A673 (cell line): ENCODE measurements around the gene TECPR1. TPM values are rescaled to one million over a fixed set of nuclear protein-coding genes. Genes with fewer than 3 reads are reported as not detected.

ENCODE experiments used
- BruUV-seq: library from RNA; stranded (reverse); fragments of 400-500 nt; replicated peaks from 2 replicates; lab custom pipeline; 2021; lab: Mats Ljungman, UMichigan
- CTCF ChIA-PET: fragments of 300-600 bp; sonication (Branson Sonifier 250); formaldehyde crosslinking; loops from one replicate; lab custom pipeline; 2022; ENCODE audit warnings: antibody characterized with exemption; lab: Charles Lee
- POLR2A ChIA-PET: fragments of 300-600 bp; sonication (Branson Sonifier 250); formaldehyde crosslinking; loops from one replicate; lab custom pipeline; 2022; ENCODE audit warnings: antibody characterized with exemption; ENCODE audit not compliant: low non-redundant PET; lab: Charles Lee
- DNase-seq: peaks from one replicate; pipeline ENCODE4 v3.0.0-alpha.2; 2015; ENCODE audit warnings: low spot score
- H3K27ac ChIP-seq: fragments of 200-600 bp; sonication (generic); 2 replicates; pipeline ENCODE4 v1.5.1; 2016; ENCODE audit warnings: mixed run types, low read depth, mild to moderate bottlenecking, mixed read lengths, antibody characterized with exemption, low read length; ENCODE audit not compliant: poor library complexity, severe bottlenecking
- H3K27me3 ChIP-seq: fragments of 200-600 bp; sonication (generic); replicated peaks from 2 replicates; pipeline ENCODE4 v1.6.1; 2017; ENCODE audit warnings: mixed run types, low read depth, mild to moderate bottlenecking, mixed read lengths, antibody characterized with exemption, low read length; ENCODE audit not compliant: insufficient read depth, poor library complexity
- H3K36me3 ChIP-seq: fragments of 200-600 bp; sonication (generic); 2 replicates; pipeline ENCODE4 v1.6.1; 2016; ENCODE audit warnings: mixed run types, mild to moderate bottlenecking, mixed read lengths, antibody characterized with exemption, low read length; ENCODE audit not compliant: insufficient read depth, poor library complexity, severe bottlenecking
- H3K4me1 ChIP-seq: fragments of 200-600 bp; sonication (generic); 2 replicates; pipeline ENCODE4 v1.6.1; 2017; ENCODE audit warnings: mixed run types, mild to moderate bottlenecking, mixed read lengths, antibody characterized with exemption, low read length; ENCODE audit not compliant: insufficient read depth, poor library complexity, severe bottlenecking
- H3K4me3 ChIP-seq: fragments of 200-600 bp; sonication (generic); 2 replicates; pipeline ENCODE4 v1.5.1; 2016; ENCODE audit warnings: low read depth, mixed run types, mild to moderate bottlenecking, mixed read lengths, low read length; ENCODE audit not compliant: poor library complexity, severe bottlenecking
- H3K9me3 ChIP-seq: fragments of 200-600 bp; sonication (generic); 2 replicates; pipeline ENCODE4 v1.6.1; 2016; ENCODE audit warnings: mixed run types, low read depth, mild to moderate bottlenecking, mixed read lengths, antibody characterized with exemption, low read length; ENCODE audit not compliant: poor library complexity, severe bottlenecking
- EZH2 ChIP-seq: fragments of 200-600 bp; sonication (generic); IDR thresholded peaks from 2 replicates; pipeline ENCODE4 v1.6.1; 2017; ENCODE audit warnings: borderline replicate concordance, low read depth, mild to moderate bottlenecking, mixed read lengths, antibody characterized with exemption, low read length; ENCODE audit not compliant: poor library complexity, severe bottlenecking
- intact Hi-C: fragments of 100-400 bp; cut with micrococcal nuclease; formaldehyde crosslinking; loops from one replicate; pipeline ENCODE4 v1.10.0; 2022; ENCODE audit not compliant: unreplicated experiment
- total RNA-seq: library from RNA; stranded (reverse); gene quantifications from 2 replicates; pipeline ENCODE4 v1.2.3, GENCODE V29; 2021
- TF ChIP-seq, protein P1 (sequence below): fragments of 300-800, 200-600 bp; sonication (generic); conservative IDR thresholded peaks from 2 replicates; pipeline ENCODE4 v1.5.1; 2017; ENCODE audit warnings: low read depth, mild to moderate bottlenecking, antibody characterized with exemption, low read length, moderate library complexity, mixed read lengths

The TECPR1 gene
- total RNA-seq, 1 experiment from 2014 or later, result 25.9 TPM

GRCh38 chr7:98186452-98187137 is 65.4 kb downstream of the TECPR1 start:
- no peak overlapping the region for H3K4me3 ChIP-seq
- intact Hi-C loops, result no loop called here
- POLR2A ChIA-PET, result no interaction called here
- no peak overlapping the region for H3K27ac ChIP-seq
- TF ChIP-seq, protein P1, sequence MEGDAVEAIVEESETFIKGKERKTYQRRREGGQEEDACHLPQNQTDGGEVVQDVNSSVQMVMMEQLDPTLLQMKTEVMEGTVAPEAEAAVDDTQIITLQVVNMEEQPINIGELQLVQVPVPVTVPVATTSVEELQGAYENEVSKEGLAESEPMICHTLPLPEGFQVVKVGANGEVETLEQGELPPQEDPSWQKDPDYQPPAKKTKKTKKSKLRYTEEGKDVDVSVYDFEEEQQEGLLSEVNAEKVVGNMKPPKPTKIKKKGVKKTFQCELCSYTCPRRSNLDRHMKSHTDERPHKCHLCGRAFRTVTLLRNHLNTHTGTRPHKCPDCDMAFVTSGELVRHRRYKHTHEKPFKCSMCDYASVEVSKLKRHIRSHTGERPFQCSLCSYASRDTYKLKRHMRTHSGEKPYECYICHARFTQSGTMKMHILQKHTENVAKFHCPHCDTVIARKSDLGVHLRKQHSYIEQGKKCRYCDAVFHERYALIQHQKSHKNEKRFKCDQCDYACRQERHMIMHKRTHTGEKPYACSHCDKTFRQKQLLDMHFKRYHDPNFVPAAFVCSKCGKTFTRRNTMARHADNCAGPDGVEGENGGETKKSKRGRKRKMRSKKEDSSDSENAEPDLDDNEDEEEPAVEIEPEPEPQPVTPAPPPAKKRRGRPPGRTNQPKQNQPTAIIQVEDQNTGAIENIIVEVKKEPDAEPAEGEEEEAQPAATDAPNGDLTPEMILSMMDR, result no peak
- no peak for TF ChIP-seq EZH2
- CTCF ChIA-PET, result no interaction called here
- H3K27me3 ChIP-seq, result no peaks in the 10 kb centered on the region
- H3K9me3 ChIP-seq, result no peaks in the 10 kb centered on the region
- no peak for DNase-seq
- BruUV-seq, result no TSS peak
- peaks cover under 1% of the 10 kb centered on the region for H3K36me3 ChIP-seq
- no peaks in the 10 kb centered on the region for H3K4me1 ChIP-seq

DNA sequence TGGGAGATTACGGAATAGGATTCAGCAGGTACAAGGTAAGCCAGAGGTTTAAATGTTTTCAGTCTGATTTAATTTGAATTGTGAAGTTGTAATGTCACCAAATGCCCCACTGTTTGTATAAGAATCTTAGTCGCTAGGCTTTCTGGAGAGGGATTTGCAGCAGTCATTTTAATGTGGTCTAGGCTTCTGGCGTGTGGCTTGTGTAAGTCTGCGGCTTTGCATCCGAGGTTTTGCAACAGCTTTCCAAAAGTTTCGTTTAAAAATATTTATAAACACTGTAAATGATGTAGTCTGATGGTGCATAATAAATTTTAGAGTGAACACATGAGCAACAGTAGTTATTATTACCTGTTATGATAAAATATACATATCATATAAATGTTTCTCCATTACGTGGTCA is 66.9 kb downstream of the TECPR1 start:
- BruUV-seq, result no TSS peak
- intact Hi-C loops, result no loop called here
- ChIA-PET CTCF (no interaction called here), POLR2A (interaction anchor here (0.6 kb wide), 1 partner anchor 61 kb away, joined by 4 read pairs; no protein-coding TSS in a partner anchor)
- Histone ChIP-seq H3K27ac (no peak overlapping the region), H3K9me3 (no peaks in the 10 kb centered on the region), H3K4me1 (no peaks in the 10 kb centered on the region), H3K4me3 (no peak overlapping the region), H3K27me3 (no peaks in the 10 kb centered on the region), H3K36me3 (no peaks in the 10 kb centered on the region)
- DNase-seq, result no peak
- TF ChIP-seq, protein P1, result no peak
- TF ChIP-seq EZH2, result no peak

- H3K27me3 ChIP-seq, result no peaks in the 10 kb centered on the region
- H3K4me1 ChIP-seq, result no peaks in the 10 kb centered on the region
- intact Hi-C loops, result no loop called here
- no peak overlapping the region for H3K27ac ChIP-seq
- ChIA-PET POLR2A (no interaction called here), CTCF (no interaction called here)
- no peak overlapping the region for H3K4me3 ChIP-seq
- BruUV-seq, result no TSS peak
- H3K9me3 ChIP-seq, result no peaks in the 10 kb centered on the region
- TF ChIP-seq, protein P1, result no peak
- TF ChIP-seq EZH2, result no peak
- no peak for DNase-seq
- H3K36me3 ChIP-seq, result no peaks in the 10 kb centered on the region
These were observed 71.3 kb downstream of the TECPR1 start for GRCh38 chr7:98180751-98181150.
